Thyroid gland (tissue), 4 donors: Measurements from ENCODE around the gene DDX28. TPM values are rescaled to one million over a fixed set of nuclear protein-coding genes. Genes with fewer than 3 reads are reported as not detected.

ENCODE experiments used
- DNase-seq, 2 donors: peaks; one replicate each; pipeline ENCODE4 v3.0.0-alpha.2; 2019
- H3K27ac ChIP-seq, 3 donors: fragments of 200-600 bp; sonication (generic); 1 replicate in 2 of 3; 2 replicates in 1 of 3; pipeline ENCODE4 v1.5.1; 2016 to 2019; ENCODE audit warnings: mild to moderate bottlenecking in 1 of 3, moderate library complexity in 1 of 3
- H3K27me3 ChIP-seq: fragments of 200-600 bp; sonication (generic); one replicate; pipeline ENCODE4 v1.5.1; 2019
- H3K36me3 ChIP-seq, 2 donors: fragments of 200-600 bp; sonication (generic); one replicate each; pipeline ENCODE4 v1.5.1; 2016 to 2019
- H3K4me1 ChIP-seq, 2 donors: fragments of 200-600 bp; sonication (generic); one replicate each; pipeline ENCODE4 v1.5.1; 2017 to 2019
- H3K4me3 ChIP-seq, 3 donors: fragments of 200-600 bp; sonication (generic); replicated peaks in 1 of 3; 1 replicate in 2 of 3; 2 replicates in 1 of 3; pipeline ENCODE4 v1.5.1; 2016; ENCODE audit warnings: mild to moderate bottlenecking in 1 of 3
- H3K9me3 ChIP-seq: fragments of 200-600 bp; sonication (generic); one replicate; pipeline ENCODE4 v1.5.1; 2017
- POLR2A ChIP-seq, 2 donors: fragments of 450-650 bp; IDR thresholded peaks; one replicate each; pipeline ENCODE4 v1.6.1; 2017; ENCODE audit warnings: antibody characterized with exemption in 2 of 2, mild to moderate bottlenecking in 2 of 2, moderate library complexity in 1 of 2
- WGBS, 2 donors: methylation state at CpG; one replicate each; pipeline ENCODE4 v1.1.5; 2017; 5-methylcytosine and 5-hydroxymethylcytosine counted together
- intact Hi-C: fragments of 100-400 bp; cut with DNase I; formaldehyde crosslinking; loops from one replicate; pipeline ENCODE4 v1.15.1; 2023
- total RNA-seq, 4 donors: library from RNA; depleted of rRNA; stranded (reverse); fragments of >200 nt; gene quantifications; one replicate each; pipeline ENCODE4 v1.2.3, GENCODE V29; 2016
- TF ChIP-seq, protein P1 (sequence below), 6 experiments: fragments of 200-600 bp in 3 of 6; fragments of 450-650 bp in 3 of 6; sonication (generic) in 3 of 6; IDR thresholded peaks; one replicate each; pipeline ENCODE4 v1.5.1; 2016 to 2019; ENCODE audit warnings: antibody characterized with exemption in 6 of 6, mild to moderate bottlenecking in 2 of 6, inconsistent platforms in 1 of 6, moderate library complexity in 1 of 6

Gene DDX28
- total RNA-seq, 4 donors from 2014 or later, result 4.2 to 10.0 (median 6.6) TPM

DNA sequence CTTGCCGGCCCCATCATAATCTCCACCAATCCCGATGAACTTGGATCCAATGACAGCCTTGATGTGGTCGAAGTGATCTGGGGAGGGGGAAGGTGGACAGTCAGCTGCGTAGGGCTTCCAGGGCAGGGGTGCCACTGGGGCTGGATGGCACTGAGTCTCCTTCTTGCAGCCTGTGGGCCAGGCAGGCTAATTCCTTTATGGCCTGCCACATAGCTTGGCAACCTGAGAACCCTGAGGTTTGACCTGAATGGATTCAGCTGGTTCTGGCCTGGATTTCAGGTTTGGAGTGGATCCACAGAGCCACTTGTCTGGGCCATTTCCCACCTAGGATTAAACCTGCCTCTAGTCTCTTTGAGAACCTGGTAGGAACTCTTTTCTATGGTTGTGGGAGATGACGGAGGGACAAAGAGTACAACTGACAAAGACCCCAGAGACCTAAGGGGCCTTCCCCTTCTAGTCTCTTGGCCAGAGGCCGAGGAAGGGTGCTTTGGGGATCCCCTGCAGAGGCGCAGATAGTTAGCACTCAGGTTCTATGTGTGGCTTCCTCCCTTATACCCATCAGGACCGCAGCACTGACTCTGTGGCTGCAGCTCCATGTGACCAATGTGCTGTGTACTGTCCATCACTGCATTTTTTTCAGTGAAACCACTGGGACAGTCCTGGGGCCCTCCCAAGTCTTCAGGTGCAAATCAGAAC is 33.6 kb downstream of the DDX28 start:
- no peak overlapping the region for H3K4me3 ChIP-seq
- DNase-seq, result no peak
- 80 to 84% methylated on average over 5 to 8 of the region's 8 CpGs for WGBS, 2 donors
- no peak for TF ChIP-seq POLR2A (IDR thresholded peaks at IDR 0.05)
- TF ChIP-seq, protein P1, sequence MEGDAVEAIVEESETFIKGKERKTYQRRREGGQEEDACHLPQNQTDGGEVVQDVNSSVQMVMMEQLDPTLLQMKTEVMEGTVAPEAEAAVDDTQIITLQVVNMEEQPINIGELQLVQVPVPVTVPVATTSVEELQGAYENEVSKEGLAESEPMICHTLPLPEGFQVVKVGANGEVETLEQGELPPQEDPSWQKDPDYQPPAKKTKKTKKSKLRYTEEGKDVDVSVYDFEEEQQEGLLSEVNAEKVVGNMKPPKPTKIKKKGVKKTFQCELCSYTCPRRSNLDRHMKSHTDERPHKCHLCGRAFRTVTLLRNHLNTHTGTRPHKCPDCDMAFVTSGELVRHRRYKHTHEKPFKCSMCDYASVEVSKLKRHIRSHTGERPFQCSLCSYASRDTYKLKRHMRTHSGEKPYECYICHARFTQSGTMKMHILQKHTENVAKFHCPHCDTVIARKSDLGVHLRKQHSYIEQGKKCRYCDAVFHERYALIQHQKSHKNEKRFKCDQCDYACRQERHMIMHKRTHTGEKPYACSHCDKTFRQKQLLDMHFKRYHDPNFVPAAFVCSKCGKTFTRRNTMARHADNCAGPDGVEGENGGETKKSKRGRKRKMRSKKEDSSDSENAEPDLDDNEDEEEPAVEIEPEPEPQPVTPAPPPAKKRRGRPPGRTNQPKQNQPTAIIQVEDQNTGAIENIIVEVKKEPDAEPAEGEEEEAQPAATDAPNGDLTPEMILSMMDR (IDR thresholded peaks at IDR 0.05), result no peak
- no peak overlapping the region for H3K27ac ChIP-seq
- H3K36me3 ChIP-seq, result no peaks in the 10 kb centered on the region
- no peaks in the 10 kb centered on the region for H3K27me3 ChIP-seq
- peaks cover 10 to 17% of the 10 kb centered on the region in 2 donors for H3K4me1 ChIP-seq
- no peaks in the 10 kb centered on the region for H3K9me3 ChIP-seq
- intact Hi-C loops, result loop anchor here (5.0 to 10.0 kb wide), 2 partner anchors 53 to 245 kb away; partner anchors contain the start of gene ESRP2

DNA sequence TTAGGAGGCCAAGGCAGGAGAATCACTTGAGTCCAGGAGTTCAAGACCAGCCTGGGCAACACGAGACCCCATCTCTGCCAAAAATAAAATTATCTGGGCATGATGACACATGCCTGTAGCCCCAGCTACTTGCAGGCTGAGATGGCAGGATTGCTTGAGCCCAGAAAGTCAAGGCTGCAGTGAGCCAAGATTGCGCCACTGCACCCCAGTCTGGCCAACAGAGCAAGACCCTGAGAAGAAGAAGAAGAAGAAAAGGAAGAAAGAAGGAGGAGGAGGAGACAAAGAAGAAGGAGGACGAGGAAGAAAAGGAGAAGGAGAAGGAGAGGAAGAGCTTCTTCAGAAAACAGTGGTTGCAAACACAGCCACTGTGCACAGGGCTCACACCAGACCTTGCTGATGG is 34.4 kb downstream of the DDX28 start:
- intact Hi-C loops, result no loop called here
- DNase-seq, result no peak
- TF ChIP-seq, protein P1 (IDR thresholded peaks at IDR 0.05), result no peak
- TF ChIP-seq POLR2A (IDR thresholded peaks at IDR 0.05), result no peak
- 86 to 93% methylated on average over 3 of the region's 3 CpGs for WGBS, 2 donors
- Histone ChIP-seq H3K27ac (no peak overlapping the region), H3K27me3 (no peaks in the 10 kb centered on the region), H3K4me1 (peaks cover 8 to 15% of the 10 kb centered on the region in 2 donors), H3K36me3 (no peaks in the 10 kb centered on the region), H3K9me3 (no peaks in the 10 kb centered on the region), H3K4me3 (no peak overlapping the region)

DNA sequence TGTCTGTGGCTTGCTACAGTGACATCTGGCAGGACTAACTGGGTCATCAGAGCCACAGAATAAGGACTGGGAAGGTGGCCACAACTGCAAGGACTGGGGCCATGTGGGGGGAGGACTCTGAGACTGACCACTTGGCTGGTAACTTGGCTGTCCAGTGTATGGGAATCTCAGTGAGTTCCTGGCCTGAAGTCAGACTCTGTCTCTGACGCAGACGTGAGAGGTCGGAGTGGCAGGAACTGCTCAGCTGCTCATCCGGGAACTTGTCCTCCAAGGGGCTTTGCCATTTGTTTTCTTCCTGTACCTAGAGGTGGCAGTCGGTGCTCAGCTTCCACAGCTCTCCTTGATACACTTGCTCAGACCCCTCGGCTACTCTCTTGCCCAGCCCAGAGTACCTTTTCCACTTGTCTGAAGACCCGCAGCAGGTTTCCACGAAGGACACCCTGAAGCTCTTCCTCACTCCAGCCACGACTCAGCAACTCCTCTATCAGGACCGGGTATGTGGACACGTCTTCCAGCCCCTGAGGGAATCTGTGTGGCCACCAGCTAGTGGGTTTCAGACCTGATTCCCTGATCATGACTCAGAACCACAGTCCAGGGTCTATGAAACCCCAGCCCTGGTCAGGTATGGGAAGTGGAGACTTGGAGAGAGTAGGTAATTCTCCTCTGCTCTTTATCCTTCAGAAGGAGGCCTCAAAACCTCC is 35.4 kb downstream of the DDX28 start:
- Histone ChIP-seq H3K4me3 (no peak overlapping the region), H3K27ac (peak overlapping the region in 1 of 3 donors; percentile 61), H3K4me1 (peaks cover 0 to 6% of the 10 kb centered on the region in 2 donors), H3K27me3 (no peaks in the 10 kb centered on the region), H3K36me3 (no peaks in the 10 kb centered on the region), H3K9me3 (no peaks in the 10 kb centered on the region)
- 52 to 74% methylated on average over 10 to 11 of the region's 11 CpGs for WGBS, 2 donors
- no peak for DNase-seq
- intact Hi-C loops, result no loop called here
- no peak for TF ChIP-seq POLR2A (IDR thresholded peaks at IDR 0.05)
- TF ChIP-seq, protein P1 (IDR thresholded peaks at IDR 0.05), result no peak

DNA sequence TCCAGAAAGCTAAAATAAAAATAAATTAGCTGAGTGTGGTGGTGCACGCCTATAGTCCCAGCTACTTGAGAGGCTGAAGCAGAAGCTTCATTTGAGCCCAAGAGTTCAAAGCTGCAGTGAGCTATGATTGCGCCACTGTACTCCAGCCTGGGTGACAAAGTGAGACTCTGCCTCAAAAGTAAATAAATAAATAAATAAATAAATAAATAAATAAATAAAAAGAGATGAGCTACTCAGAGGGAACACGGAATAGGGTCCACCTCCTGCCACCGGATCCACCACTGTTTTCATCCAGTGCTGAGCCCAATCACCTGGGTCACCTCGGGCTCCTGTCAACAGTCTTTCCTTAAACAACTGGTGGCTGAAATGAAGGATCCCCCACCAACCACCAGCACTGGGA is 36.1 kb downstream of the DDX28 start:
- no peak for DNase-seq
- Histone ChIP-seq H3K4me3 (no peak overlapping the region), H3K9me3 (no peaks in the 10 kb centered on the region), H3K27ac (no peak overlapping the region), H3K36me3 (no peaks in the 10 kb centered on the region), H3K4me1 (peaks cover 0 to 6% of the 10 kb centered on the region in 2 donors), H3K27me3 (no peaks in the 10 kb centered on the region)
- 84 to 87% methylated on average over 5 of the region's 5 CpGs for WGBS, 2 donors
- TF ChIP-seq, protein P1 (IDR thresholded peaks at IDR 0.05), result no peak
- no peak for TF ChIP-seq POLR2A (IDR thresholded peaks at IDR 0.05)
- intact Hi-C loops, result no loop called here
